Panc1 (cell line): Measurements from ENCODE around the gene NUP93.

Experiments
- CTCF ChIP-seq: fragments of 450-650 bp; IDR thresholded peaks from 2 replicates; pipeline ENCODE4 v1.5.1; 2017; ENCODE audit warnings: mild to moderate bottlenecking
- POLR2AphosphoS5 ChIP-seq: IDR thresholded peaks from 2 replicates; pipeline ENCODE4 v1.6.1; 2012; ENCODE audit warnings: mild to moderate bottlenecking, low read depth, low read length, moderate library complexity
- REST ChIP-seq, 2 experiments: IDR thresholded peaks; 2 replicates each; pipeline ENCODE4 v1.6.1; 2011 to 2012; ENCODE audit warnings: low read depth in 2 of 2, control low read depth in 1 of 2, low read length in 1 of 2, mild to moderate bottlenecking in 1 of 2, moderate library complexity in 1 of 2; ENCODE audit not compliant: insufficient read depth in 1 of 2
- SIN3A ChIP-seq: IDR thresholded peaks from 2 replicates; pipeline ENCODE4 v1.6.1; 2012; ENCODE audit warnings: low read depth, mild to moderate bottlenecking, low read length, moderate library complexity, borderline replicate concordance; ENCODE audit not compliant: insufficient read depth
- TCF7L2 ChIP-seq: IDR thresholded peaks from 2 replicates; pipeline ENCODE4 v1.6.1; 2011; ENCODE audit warnings: mild to moderate bottlenecking, low read depth, low read length, inconsistent platforms

GRCh38 chr16:56825826-56826225 is 95.9 kb downstream of the NUP93 start:
- no peak for TF ChIP-seq POLR2AphosphoS5
- TF ChIP-seq TCF7L2: no peak
- no peak for TF ChIP-seq CTCF
- no peak for TF ChIP-seq REST (IDR thresholded peaks at IDR 0.05; ENCODE audit: insufficient read depth in 1 of 2, low read depth in 2 of 2, low read length in 1 of 2)
- TF ChIP-seq SIN3A: no peak
